Activated CD4-positive, CD25-positive, alpha-beta regulatory T cell (primary cell): ENCODE measurements around the gene TP53BP1.
"Not testable (repeated sequence)": the region's sequence is repeated elsewhere in the genome, so short reads cannot be mapped to it uniquely, and the experiment has no call there.

Experiments used
- DNase-seq, 4 experiments: peaks; one replicate each; lab custom pipeline; 2025; lab: John Stamatoyannopoulos, UW

Gene TP53BP1

GRCh38 chr15:43412096-43412495, 80.9 kb downstream of the TP53BP1 start:
- DNase-seq, result no peak

GRCh38 chr15:43410572-43411214, 82.3 kb downstream of the TP53BP1 start:
- DNase-seq, result no peak

GRCh38 chr15:43408789-43409188, 84.2 kb downstream of the TP53BP1 start:
- no peak for DNase-seq

GRCh38 chr15:43406808-43407207, 86.1 kb downstream of the TP53BP1 start:
- DNase-seq, result no peak

- DNase-seq, result no peak
Measured at GRCh38 chr15:43406189-43406588, 86.8 kb downstream of the TP53BP1 start.

GRCh38 chr15:43404130-43404529, 88.8 kb downstream of the TP53BP1 start:
- no peak for DNase-seq

GRCh38 chr15:43403616-43404015, 89.3 kb downstream of the TP53BP1 start:
- DNase-seq, result no peak

- no peak for DNase-seq
Measured at GRCh38 chr15:43402255-43402654, 90.7 kb downstream of the TP53BP1 start.

- DNase-seq, result not testable (repeated sequence)
Measured at GRCh38 chr15:43393592-43393991, 99.4 kb downstream of the TP53BP1 start.

- DNase-seq, result no peak
Measured at GRCh38 chr15:43390723-43391122, 102.2 kb downstream of the TP53BP1 start.

- DNase-seq, result no peak
Measured at GRCh38 chr15:43383070-43383469, 109.9 kb downstream of the TP53BP1 start.

- DNase-seq, result no peak
Measured at GRCh38 chr15:43382310-43382709, 110.6 kb downstream of the TP53BP1 start.

- no peak for DNase-seq
Measured at GRCh38 chr15:43378601-43379000, 114.4 kb downstream of the TP53BP1 start.

- peak in 1 of 4 experiments; percentile 3 for DNase-seq
Measured at GRCh38 chr15:43376017-43376705, 116.8 kb downstream of the TP53BP1 start.

GRCh38 chr15:43370975-43371974, 121.7 kb downstream of the TP53BP1 start, which contains the start of the genes TUBGCP4 and ZSCAN29:
TSS of gene TUBGCP4 (plus strand) at chr15:43371101. CDS start at chr15:43371355, 254 bp downstream.
TSS of gene ZSCAN29 (minus strand) at chr15:43371043. CDS start at chr15:43369913, 1,130 bp downstream.
- peak; percentile 54 to 63 (median 60) for DNase-seq

- DNase-seq, result no peak
Measured at GRCh38 chr15:43370310-43370974, 122.5 kb downstream of the TP53BP1 start.

GRCh38 chr15:43361313-43361903, 131.5 kb downstream of the TP53BP1 start:
- DNase-seq, result no peak

- no peak for DNase-seq
Measured at GRCh38 chr15:43360821-43361220, 132.1 kb downstream of the TP53BP1 start.
